Progenitor cell of endocrine pancreas (in vitro differentiated cells): ENCODE results near the gene EHBP1. TPM values are rescaled to one million over a fixed set of nuclear protein-coding genes. Genes with fewer than 3 reads are reported as not detected.

Experiments used
- DNase-seq: peaks from one replicate; pipeline ENCODE4 v3.0.0; 2021; ENCODE audit warnings: low spot score; ENCODE audit not compliant: unreplicated experiment
- H3K27ac Mint-ChIP-seq: 2 replicates; pipeline ENCODE4 v1.8.0; 2021; ENCODE audit warnings: mild to moderate bottlenecking, moderate library complexity, mixed read lengths
- H3K27me3 Mint-ChIP-seq: 2 replicates; pipeline ENCODE4 v1.8.0; 2021; ENCODE audit warnings: mixed read lengths
- H3K36me3 Mint-ChIP-seq: 2 replicates; pipeline ENCODE4 v1.8.0; 2022; ENCODE audit warnings: mixed read lengths; ENCODE audit not compliant: insufficient read depth
- H3K4me1 Mint-ChIP-seq: 2 replicates; pipeline ENCODE4 v1.8.0; 2021; ENCODE audit warnings: low read depth, mixed read lengths
- H3K4me3 Mint-ChIP-seq: 2 replicates; pipeline ENCODE4 v1.8.0; 2021; ENCODE audit warnings: low read depth, mild to moderate bottlenecking, moderate library complexity, mixed read lengths
- H3K9me3 Mint-ChIP-seq: 2 replicates; pipeline ENCODE4 v1.8.0; 2021; ENCODE audit warnings: low read depth, mixed read lengths
- CTCF ChIP-seq: fragments of 200-600 bp; sonication (generic); IDR thresholded peaks from one replicate; pipeline ENCODE4 v1.5.0; 2021; ENCODE audit warnings: antibody characterized with exemption, mild to moderate bottlenecking; ENCODE audit not compliant: unreplicated experiment
- total RNA-seq: library from RNA; stranded (reverse); gene quantifications from 2 replicates; pipeline ENCODE4 v1.2.1, GENCODE V29; 2021

The EHBP1 gene
- total RNA-seq, 1 donor from 2014 or later = 45.6 TPM

GRCh38 chr2:62686012-62686685, 19.4 kb upstream of the EHBP1 start:
- H3K27ac Mint-ChIP-seq = no peak overlapping the region
- no peak overlapping the region for H3K4me3 Mint-ChIP-seq
- no peaks in the 10 kb centered on the region for H3K36me3 Mint-ChIP-seq
- DNase-seq = no peak
- no peaks in the 10 kb centered on the region for H3K9me3 Mint-ChIP-seq
- no peak for TF ChIP-seq CTCF
- no peaks in the 10 kb centered on the region for H3K27me3 Mint-ChIP-seq
- peaks cover 3% of the 10 kb centered on the region for H3K4me1 Mint-ChIP-seq

- Mint-ChIP-seq H3K36me3 (no peaks in the 10 kb centered on the region), H3K9me3 (no peaks in the 10 kb centered on the region), H3K27me3 (no peaks in the 10 kb centered on the region), H3K27ac (no peak overlapping the region), H3K4me3 (no peak overlapping the region), H3K4me1 (peaks cover 3% of the 10 kb centered on the region)
- TF ChIP-seq CTCF = no peak
- no peak for DNase-seq
These were observed 17.9 kb upstream of the EHBP1 start for GRCh38 chr2:62687636-62688035.

GRCh38 chr2:62688771-62689170, 16.7 kb upstream of the EHBP1 start:
- Mint-ChIP-seq H3K27me3 (no peaks in the 10 kb centered on the region), H3K27ac (no peak overlapping the region), H3K4me3 (no peak overlapping the region), H3K9me3 (no peaks in the 10 kb centered on the region), H3K36me3 (no peaks in the 10 kb centered on the region), H3K4me1 (peaks cover 3% of the 10 kb centered on the region)
- DNase-seq = no peak
- TF ChIP-seq CTCF = no peak

GRCh38 chr2:62691186-62691585, 14.3 kb upstream of the EHBP1 start:
- Mint-ChIP-seq H3K27me3 (no peaks in the 10 kb centered on the region), H3K9me3 (no peaks in the 10 kb centered on the region), H3K4me3 (no peak overlapping the region), H3K27ac (no peak overlapping the region), H3K36me3 (no peaks in the 10 kb centered on the region), H3K4me1 (peaks cover 3% of the 10 kb centered on the region)
- TF ChIP-seq CTCF = no peak
- DNase-seq = no peak

- TF ChIP-seq CTCF = no peak
- H3K27me3 Mint-ChIP-seq = no peaks in the 10 kb centered on the region
- DNase-seq = no peak
- no peak overlapping the region for H3K4me3 Mint-ChIP-seq
- peaks cover 3% of the 10 kb centered on the region for H3K4me1 Mint-ChIP-seq
- no peak overlapping the region for H3K27ac Mint-ChIP-seq
- H3K9me3 Mint-ChIP-seq = no peaks in the 10 kb centered on the region
- no peaks in the 10 kb centered on the region for H3K36me3 Mint-ChIP-seq
These were observed 13.3 kb upstream of the EHBP1 start for GRCh38 chr2:62692225-62692624.
